ENCODE measurements around the gene SNUPN.

SNUPN gene

DNA sequence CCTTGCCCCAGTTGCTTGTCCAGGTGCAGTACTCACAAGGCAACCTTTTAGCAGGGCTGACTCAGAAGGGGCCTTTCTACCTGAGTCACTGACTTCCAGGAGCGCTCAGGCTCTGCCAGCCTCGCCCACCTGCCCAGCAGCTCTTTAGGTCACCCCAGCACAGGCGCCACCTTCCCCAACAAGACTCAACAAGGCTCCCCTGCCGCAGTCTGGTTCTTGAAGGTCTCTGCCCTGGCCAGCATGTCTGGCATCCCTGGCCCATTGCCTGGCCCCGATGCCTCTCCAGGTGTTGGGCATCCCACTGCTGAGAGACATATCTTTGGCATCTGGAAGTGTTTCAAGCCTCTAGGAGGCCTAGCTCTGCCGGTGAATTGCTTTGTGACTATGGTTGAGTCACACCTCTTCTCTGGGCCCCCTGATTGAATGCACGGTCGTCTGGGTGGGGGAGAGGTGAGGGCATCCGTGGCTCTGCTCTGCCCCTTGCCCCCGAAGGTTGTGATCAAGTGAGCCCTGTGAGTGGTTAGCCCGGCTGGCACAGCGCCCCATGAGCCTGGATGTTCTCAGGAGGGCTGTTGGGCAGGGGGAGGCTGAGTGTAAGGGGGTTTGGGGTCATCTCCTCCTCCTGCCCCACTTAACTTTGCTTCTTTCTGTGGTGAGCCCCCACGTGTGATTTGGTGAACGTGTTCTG lies 43.8 kb upstream of the SNUPN start:
- no peak for TF ChIP-seq EZH2phosphoT487 (IDR thresholded peaks at IDR 0.05; ENCODE audit: borderline replicate concordance, low read length)
- TF ChIP-seq, protein P1, sequence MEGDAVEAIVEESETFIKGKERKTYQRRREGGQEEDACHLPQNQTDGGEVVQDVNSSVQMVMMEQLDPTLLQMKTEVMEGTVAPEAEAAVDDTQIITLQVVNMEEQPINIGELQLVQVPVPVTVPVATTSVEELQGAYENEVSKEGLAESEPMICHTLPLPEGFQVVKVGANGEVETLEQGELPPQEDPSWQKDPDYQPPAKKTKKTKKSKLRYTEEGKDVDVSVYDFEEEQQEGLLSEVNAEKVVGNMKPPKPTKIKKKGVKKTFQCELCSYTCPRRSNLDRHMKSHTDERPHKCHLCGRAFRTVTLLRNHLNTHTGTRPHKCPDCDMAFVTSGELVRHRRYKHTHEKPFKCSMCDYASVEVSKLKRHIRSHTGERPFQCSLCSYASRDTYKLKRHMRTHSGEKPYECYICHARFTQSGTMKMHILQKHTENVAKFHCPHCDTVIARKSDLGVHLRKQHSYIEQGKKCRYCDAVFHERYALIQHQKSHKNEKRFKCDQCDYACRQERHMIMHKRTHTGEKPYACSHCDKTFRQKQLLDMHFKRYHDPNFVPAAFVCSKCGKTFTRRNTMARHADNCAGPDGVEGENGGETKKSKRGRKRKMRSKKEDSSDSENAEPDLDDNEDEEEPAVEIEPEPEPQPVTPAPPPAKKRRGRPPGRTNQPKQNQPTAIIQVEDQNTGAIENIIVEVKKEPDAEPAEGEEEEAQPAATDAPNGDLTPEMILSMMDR (IDR thresholded peaks at IDR 0.05; ENCODE audit: low read depth, low read length, poor library complexity, severe bottlenecking): no peak
- H3K79me2 ChIP-seq (ENCODE audit: control insufficient read depth, low read length): no peaks in the 10 kb centered on the region
- no peak overlapping the region for H3K4me3 ChIP-seq (ENCODE audit: low read length)
- no peaks in the 10 kb centered on the region for H4K20me1 ChIP-seq (ENCODE audit: control insufficient read depth, insufficient read depth, low read depth, low read length)
- H3K4me1 ChIP-seq (ENCODE audit: control insufficient read depth, low read length): no peaks in the 10 kb centered on the region
- H3K9me2 ChIP-seq (replicated peaks; ENCODE audit: control insufficient read depth, low read length): no peaks in the 10 kb centered on the region
- no peaks in the 10 kb centered on the region for H3F3A ChIP-seq (ENCODE audit: control insufficient read depth, insufficient read depth)
- no peaks in the 10 kb centered on the region for H3K36me3 ChIP-seq (ENCODE audit: control insufficient read depth, low read length)
- no peaks in the 10 kb centered on the region for H3K9me3 ChIP-seq (ENCODE audit: control insufficient read depth, insufficient read depth, low read length)
- peaks cover 10% of the 10 kb centered on the region; the same call in 1 of the 2 replicates for H3K27me3 ChIP-seq (ENCODE audit: control insufficient read depth, low read length)
- H3K27ac ChIP-seq (ENCODE audit: low read depth, low read length): no peak overlapping the region
- no peak overlapping the region for H3K4me2 ChIP-seq (ENCODE audit: low read length)

DNA sequence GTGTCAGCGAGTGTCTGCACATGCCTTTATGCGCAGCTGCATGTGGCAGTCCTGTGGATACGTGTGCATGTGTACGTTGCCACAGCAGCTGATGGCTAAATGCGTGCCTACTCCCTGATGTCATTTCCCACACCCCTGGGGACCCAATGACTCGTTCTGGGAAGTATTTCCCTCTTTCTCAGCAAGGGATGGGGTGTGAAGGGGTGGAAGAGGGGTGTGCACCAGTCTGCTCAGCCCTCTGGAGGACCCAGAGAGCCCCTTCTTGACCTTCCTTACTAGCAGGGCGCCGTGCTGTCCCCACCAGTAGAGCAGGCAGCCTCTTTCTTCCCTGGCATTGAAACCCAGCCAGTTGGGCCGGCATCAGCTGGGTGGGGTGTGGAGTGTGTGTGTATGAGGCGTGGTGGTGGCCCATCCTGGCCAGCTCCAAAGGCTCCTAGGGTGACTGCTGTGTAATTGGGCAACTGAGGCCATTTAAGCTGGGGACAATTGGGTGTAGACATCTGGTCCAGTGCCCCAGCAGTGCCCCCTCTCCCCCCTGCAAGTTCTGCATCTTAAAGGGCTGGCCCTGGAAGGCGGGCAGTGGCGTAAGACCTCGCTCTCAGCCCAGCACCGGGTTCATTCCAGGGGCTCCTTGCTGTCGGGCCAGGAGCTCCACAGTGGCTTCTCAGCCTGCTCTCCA lies 41.4 kb upstream of the SNUPN start:
- Histone ChIP-seq H3K79me2 (ENCODE audit: control insufficient read depth, low read length) (no peaks in the 10 kb centered on the region), H4K20me1 (ENCODE audit: control insufficient read depth, insufficient read depth, low read depth, low read length) (no peaks in the 10 kb centered on the region), H3K4me1 (ENCODE audit: control insufficient read depth, low read length) (no peaks in the 10 kb centered on the region), H3K27ac (ENCODE audit: low read depth, low read length) (no peak overlapping the region), H3K9me3 (ENCODE audit: control insufficient read depth, insufficient read depth, low read length) (no peaks in the 10 kb centered on the region), H3K36me3 (ENCODE audit: control insufficient read depth, low read length) (no peaks in the 10 kb centered on the region), H3F3A (ENCODE audit: control insufficient read depth, insufficient read depth) (no peaks in the 10 kb centered on the region), H3K4me3 (ENCODE audit: low read length) (no peak overlapping the region), H3K27me3 (ENCODE audit: control insufficient read depth, low read length) (peaks cover under 1% of the 10 kb centered on the region; the same call in 1 of the 2 replicates), H3K9me2 (replicated peaks; ENCODE audit: control insufficient read depth, low read length) (no peaks in the 10 kb centered on the region), H3K4me2 (ENCODE audit: low read length) (no peak overlapping the region)
- TF ChIP-seq EZH2phosphoT487 (IDR thresholded peaks at IDR 0.05; ENCODE audit: borderline replicate concordance, low read length): no peak
- TF ChIP-seq, protein P1 (IDR thresholded peaks at IDR 0.05; ENCODE audit: low read depth, low read length, poor library complexity, severe bottlenecking): no peak

DNA sequence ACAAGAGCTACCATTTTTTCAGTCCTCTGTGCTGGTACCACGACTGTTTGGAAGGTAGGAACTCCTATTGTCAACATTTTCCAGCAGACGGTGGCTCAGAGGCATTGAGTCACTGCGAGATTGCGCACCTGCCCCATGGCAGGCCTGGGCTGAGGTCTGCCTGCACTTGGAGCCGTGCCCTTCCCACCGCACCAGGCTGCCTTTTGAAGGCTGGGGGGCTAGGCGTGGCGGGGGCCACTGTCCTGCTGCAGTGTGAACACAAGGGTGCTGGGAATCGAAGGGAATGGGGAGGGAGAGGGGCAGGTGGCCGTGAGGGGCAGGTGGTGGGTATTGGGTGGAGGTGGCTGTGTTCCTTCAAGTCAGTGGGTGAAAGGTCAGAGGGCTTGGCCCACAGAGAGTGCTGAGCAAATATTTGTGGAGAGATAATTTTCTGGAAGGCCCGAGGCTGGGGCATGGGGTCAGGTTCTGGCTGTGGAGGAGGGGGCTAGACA lies 38.5 kb upstream of the SNUPN start:
- Histone ChIP-seq H3K36me3 (ENCODE audit: control insufficient read depth, low read length) (no peaks in the 10 kb centered on the region), H3F3A (ENCODE audit: control insufficient read depth, insufficient read depth) (no peaks in the 10 kb centered on the region), H3K4me2 (ENCODE audit: low read length) (no peak overlapping the region), H3K4me1 (ENCODE audit: control insufficient read depth, low read length) (no peaks in the 10 kb centered on the region), H3K79me2 (ENCODE audit: control insufficient read depth, low read length) (no peaks in the 10 kb centered on the region), H3K27me3 (ENCODE audit: control insufficient read depth, low read length) (no peaks in the 10 kb centered on the region; the same call in 1 of the 2 replicates), H4K20me1 (ENCODE audit: control insufficient read depth, insufficient read depth, low read depth, low read length) (no peaks in the 10 kb centered on the region), H3K9me3 (ENCODE audit: control insufficient read depth, insufficient read depth, low read length) (no peaks in the 10 kb centered on the region), H3K27ac (ENCODE audit: low read depth, low read length) (no peak overlapping the region), H3K9me2 (replicated peaks; ENCODE audit: control insufficient read depth, low read length) (no peaks in the 10 kb centered on the region), H3K4me3 (ENCODE audit: low read length) (no peak overlapping the region)
- TF ChIP-seq EZH2phosphoT487 (IDR thresholded peaks at IDR 0.05; ENCODE audit: borderline replicate concordance, low read length): no peak
- TF ChIP-seq, protein P1 (IDR thresholded peaks at IDR 0.05; ENCODE audit: low read depth, low read length, poor library complexity, severe bottlenecking): no peak
